Kidney (tissue), 19 donors: ENCODE data around the gene OPN1MW3. TPM values are rescaled to one million over a fixed set of nuclear protein-coding genes. Genes with fewer than 3 reads are reported as not detected.
"Not testable (repeated sequence)": the region's sequence is repeated elsewhere in the genome, so short reads cannot be mapped to it uniquely, and the experiment has no call there.

ENCODE experiments used
- DNase-seq, 5 donors: peaks; one replicate each; pipeline ENCODE4 v3.0.0-alpha.2; 2013 to 2020
- FAIRE-seq: peaks from 2 replicates; lab custom pipeline; 2012; peaks lifted over from hg19 to GRCh38; lab: Jason Lieb, UNC
- H3K27ac ChIP-seq, 2 donors: one replicate each; pipeline ENCODE4 v1.7.0; 2013; ENCODE audit warnings: low read depth in 2 of 2, low read length in 2 of 2, inconsistent platforms in 1 of 2
- H3K27me3 ChIP-seq: one replicate; pipeline ENCODE4 v1.7.1; 2013; ENCODE audit warnings: low read length, inconsistent platforms; ENCODE audit not compliant: control insufficient read depth, insufficient read depth
- H3K36me3 ChIP-seq, 3 donors: one replicate each; pipeline versions ENCODE4 v1.7.0 to v1.7.1; 2013; ENCODE audit warnings: low read length in 3 of 3, control low read depth in 1 of 3, inconsistent platforms in 1 of 3; ENCODE audit not compliant: insufficient read depth in 3 of 3, control insufficient read depth in 2 of 3
- H3K4me1 ChIP-seq, 3 donors: one replicate each; pipeline versions ENCODE4 v1.7.0 to v1.7.1; 2013; ENCODE audit warnings: low read length in 3 of 3, inconsistent platforms in 1 of 3, low read depth in 1 of 3; ENCODE audit not compliant: control insufficient read depth in 2 of 3, insufficient read depth in 2 of 3
- H3K4me3 ChIP-seq, 3 donors: one replicate each; pipeline versions ENCODE4 v1.7.0 to v1.8.1; 2013; ENCODE audit warnings: low read length in 3 of 3, control low read depth in 1 of 3, inconsistent platforms in 1 of 3
- H3K9ac ChIP-seq, 3 donors: one replicate each; pipeline versions ENCODE4 v1.7.0 to v1.7.1; 2013; ENCODE audit warnings: low read length in 3 of 3, control low read depth in 1 of 3, inconsistent platforms in 1 of 3
- H3K9me3 ChIP-seq, 3 donors: one replicate each; pipeline versions ENCODE4 v1.7.0 to v1.7.1; 2013; ENCODE audit warnings: low read length in 3 of 3, control low read depth in 1 of 3, inconsistent platforms in 1 of 3; ENCODE audit not compliant: control insufficient read depth in 2 of 3, insufficient read depth in 1 of 3
- intact Hi-C: fragments of 100-400 bp; cut with DNase I; formaldehyde crosslinking; loops from one replicate; pipeline ENCODE4 v1.11.1; 2022
- long read RNA-seq, 10 donors: library from polyadenylated mRNA in 1 of 10; unstranded in 1 of 10; transcript quantifications; one replicate each; pipeline ENCODE4 v2.0.0 and lab custom pipeline, GENCODE V29; 2021 to 2026
- polyA plus RNA-seq: library from polyadenylated mRNA; stranded (reverse); fragments of 350-450 nt; fragmentation: Illumina TruSeq; extraction: RNeasy Lipid Tissue Mini Kit (QIAGEN cat#74804); gene quantifications from one replicate; pipeline ENCODE4 v1.2.3, GENCODE V29; 2014; ENCODE audit warnings: low read depth, low replicate concordance; ENCODE audit not compliant: insufficient read depth
- total RNA-seq: library from RNA; stranded (reverse); fragmentation: NEBNext Ultra II Directional; extraction: Animal tissue kit (Norgen Biotek cat#: 25700); gene quantifications from one replicate; pipeline ENCODE4 v1.2.1, GENCODE V29; 2021
- donor health status: control.
- donor health status: control.
- donor health status: DM: yes; HTN: yes; CAD: no.
- donor health status: Normal renal cell carcinoma (clear cell type).

The OPN1MW3 gene
- total RNA-seq (not detected), polyA plus RNA-seq (not detected)
- long read RNA-seq, donor 1: 0 reads
- long read RNA-seq, donor 2: 0 reads
- long read RNA-seq, donor 3: 0 reads
- long read RNA-seq, donor 4: 0 reads
- long read RNA-seq, donor 5: 0 reads
- long read RNA-seq, donor 6: 0 reads
- long read RNA-seq, donor 7: 0 reads
- long read RNA-seq, donor 8: 0 reads
- long read RNA-seq, donor 9: 0 reads
- long read RNA-seq, donor 10: 0 reads

DNA sequence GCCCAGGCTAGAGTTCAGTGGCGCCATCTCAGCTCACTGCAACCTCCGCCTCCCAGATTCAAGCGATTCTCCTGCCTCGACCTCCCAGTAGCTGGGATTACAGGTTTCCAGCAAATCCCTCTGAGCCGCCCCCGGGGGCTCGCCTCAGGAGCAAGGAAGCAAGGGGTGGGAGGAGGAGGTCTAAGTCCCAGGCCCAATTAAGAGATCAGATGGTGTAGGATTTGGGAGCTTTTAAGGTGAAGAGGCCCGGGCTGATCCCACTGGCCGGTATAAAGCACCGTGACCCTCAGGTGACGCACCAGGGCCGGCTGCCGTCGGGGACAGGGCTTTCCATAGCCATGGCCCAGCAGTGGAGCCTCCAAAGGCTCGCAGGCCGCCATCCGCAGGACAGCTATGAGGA, at the start of gene OPN1MW3:
Gene OPN1MW3, plus strand, starts transcription at position 301 of the 400 bp plus-strand sequence. Its CDS starts 38 bp downstream, at position 339.
- H3K9ac ChIP-seq, H3K4me1 ChIP-seq, H3K36me3 ChIP-seq, H3K27ac ChIP-seq, DNase-seq, H3K4me3 ChIP-seq, FAIRE-seq, H3K9me3 ChIP-seq, intact Hi-C loops, H3K27me3 ChIP-seq: not testable (repeated sequence)

DNA sequence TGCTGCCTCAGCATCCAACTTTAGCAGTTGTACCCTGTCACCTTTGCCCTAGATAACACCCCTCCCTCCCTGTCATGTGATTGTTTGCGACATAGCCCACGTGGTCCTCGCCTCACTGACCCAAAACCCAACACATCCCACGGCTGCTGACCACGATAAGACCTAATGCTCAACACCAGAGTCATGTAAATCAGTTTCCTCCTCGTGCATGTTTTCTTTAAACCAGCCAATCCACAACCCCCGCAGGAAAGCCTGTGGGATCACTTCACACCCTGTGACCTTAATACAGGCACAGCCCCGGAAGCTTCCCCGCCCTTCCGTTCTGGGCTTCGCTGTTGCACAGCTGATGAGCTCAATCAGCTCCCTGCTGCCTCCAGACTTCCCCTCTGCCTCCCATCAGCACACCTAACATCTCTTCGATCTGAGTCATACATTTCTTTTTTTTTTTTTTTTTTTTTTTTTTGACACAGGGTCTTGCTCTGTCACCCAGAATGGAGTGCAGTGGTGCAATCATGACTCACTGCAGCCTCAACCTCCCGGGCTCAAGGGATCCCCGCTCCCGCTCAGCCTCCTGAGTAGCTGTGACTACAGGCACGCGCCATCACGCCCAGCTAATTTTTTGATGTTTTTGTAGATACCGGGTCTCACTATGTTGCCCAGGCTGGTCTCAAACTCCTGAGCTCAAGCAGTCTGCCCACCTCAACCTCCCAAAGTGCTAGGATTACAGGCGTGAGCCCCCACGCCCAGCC, 47.5 kb upstream of the OPN1MW3 start:
- H3K27ac ChIP-seq, H3K9ac ChIP-seq, intact Hi-C loops, H3K4me1 ChIP-seq, H3K36me3 ChIP-seq, DNase-seq, H3K27me3 ChIP-seq, FAIRE-seq, H3K4me3 ChIP-seq, H3K9me3 ChIP-seq: not testable (repeated sequence)

DNA sequence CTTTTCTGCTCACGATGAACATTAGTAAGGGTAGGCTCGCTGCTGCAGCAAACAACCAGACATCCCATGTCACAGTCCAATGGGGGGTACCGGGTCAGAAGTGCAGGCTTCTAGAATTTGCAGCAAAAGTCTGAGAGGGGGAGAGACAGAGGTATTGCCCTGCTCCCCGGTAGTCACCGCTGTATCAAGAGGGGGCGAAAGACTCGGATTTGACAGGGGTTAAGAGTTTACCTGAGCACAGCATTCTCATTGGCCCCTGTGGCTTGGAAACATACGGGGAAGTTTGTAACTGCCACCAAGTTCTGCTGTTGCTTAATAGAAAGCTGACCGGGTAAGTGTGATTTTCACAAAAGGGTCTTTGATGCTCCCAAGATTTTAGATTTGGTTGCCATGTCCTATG, 46.3 kb upstream of the OPN1MW3 start:
- H3K27ac ChIP-seq, intact Hi-C loops, H3K9me3 ChIP-seq, H3K4me3 ChIP-seq, H3K27me3 ChIP-seq, H3K4me1 ChIP-seq, FAIRE-seq, DNase-seq, H3K9ac ChIP-seq, H3K36me3 ChIP-seq: not testable (repeated sequence)

DNA sequence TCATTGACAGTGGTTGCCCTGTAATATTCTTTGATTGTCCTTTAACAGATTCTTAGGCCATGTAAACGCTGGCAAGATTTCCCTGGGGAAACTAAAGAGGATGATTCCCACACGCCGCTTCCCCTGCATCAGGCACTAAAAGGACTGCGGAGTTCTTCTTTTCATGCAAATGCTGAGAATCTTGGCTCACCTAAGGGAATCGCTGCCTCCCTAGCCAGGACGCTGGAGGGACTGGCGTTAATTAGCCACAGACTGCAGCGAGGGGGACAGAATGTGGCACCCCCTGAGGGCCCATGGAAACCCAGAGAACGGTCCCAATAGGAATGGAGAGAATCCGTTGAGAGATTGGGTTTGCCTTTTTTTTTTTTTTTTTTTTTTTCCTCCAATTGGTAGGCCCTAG, 45.9 kb upstream of the OPN1MW3 start:
- H3K4me3 ChIP-seq, H3K9me3 ChIP-seq, H3K4me1 ChIP-seq, H3K27ac ChIP-seq, intact Hi-C loops, H3K27me3 ChIP-seq, FAIRE-seq, H3K9ac ChIP-seq, H3K36me3 ChIP-seq, DNase-seq: not testable (repeated sequence)

DNA sequence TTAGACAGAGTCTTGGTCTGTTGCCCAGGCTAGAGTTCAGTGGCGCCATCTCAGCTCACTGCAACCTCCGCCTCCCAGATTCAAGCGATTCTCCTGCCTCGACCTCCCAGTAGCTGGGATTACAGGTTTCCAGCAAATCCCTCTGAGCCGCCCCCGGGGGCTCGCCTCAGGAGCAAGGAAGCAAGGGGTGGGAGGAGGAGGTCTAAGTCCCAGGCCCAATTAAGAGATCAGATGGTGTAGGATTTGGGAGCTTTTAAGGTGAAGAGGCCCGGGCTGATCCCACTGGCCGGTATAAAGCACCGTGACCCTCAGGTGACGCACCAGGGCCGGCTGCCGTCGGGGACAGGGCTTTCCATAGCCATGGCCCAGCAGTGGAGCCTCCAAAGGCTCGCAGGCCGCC, 37.9 kb upstream of the OPN1MW3 start, which contains the start of gene OPN1MW2:
Gene OPN1MW2, plus strand, starts transcription at position 301 of the 400 bp plus-strand sequence. Its CDS starts 60 bp downstream, at position 361.
- H3K27me3 ChIP-seq, H3K4me3 ChIP-seq, H3K4me1 ChIP-seq, H3K9ac ChIP-seq, H3K27ac ChIP-seq, H3K9me3 ChIP-seq, DNase-seq, intact Hi-C loops, FAIRE-seq, H3K36me3 ChIP-seq: not testable (repeated sequence)

DNA sequence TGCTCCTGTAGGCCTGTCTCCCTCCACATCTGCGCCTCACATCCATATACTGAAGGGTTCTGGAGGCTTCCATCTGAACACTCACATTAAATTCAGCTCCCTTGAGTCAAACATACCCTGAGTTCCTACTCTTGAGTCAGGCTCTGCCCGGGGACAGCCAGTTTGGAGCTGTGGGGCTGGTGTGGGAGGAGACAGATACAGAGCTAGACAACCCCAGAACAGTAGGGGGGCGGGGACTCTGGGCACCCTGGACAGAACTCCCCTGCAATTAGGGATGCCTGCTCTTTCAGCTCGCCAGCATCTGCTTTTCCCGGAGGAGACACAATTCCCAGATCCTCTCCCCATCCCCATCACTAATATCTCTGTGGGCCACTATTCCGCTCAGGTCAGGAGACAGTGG, 32.1 kb upstream of the OPN1MW3 start:
- H3K36me3 ChIP-seq, H3K27me3 ChIP-seq, FAIRE-seq, intact Hi-C loops, H3K4me3 ChIP-seq, H3K27ac ChIP-seq, H3K9me3 ChIP-seq, H3K4me1 ChIP-seq, DNase-seq, H3K9ac ChIP-seq: not testable (repeated sequence)

DNA sequence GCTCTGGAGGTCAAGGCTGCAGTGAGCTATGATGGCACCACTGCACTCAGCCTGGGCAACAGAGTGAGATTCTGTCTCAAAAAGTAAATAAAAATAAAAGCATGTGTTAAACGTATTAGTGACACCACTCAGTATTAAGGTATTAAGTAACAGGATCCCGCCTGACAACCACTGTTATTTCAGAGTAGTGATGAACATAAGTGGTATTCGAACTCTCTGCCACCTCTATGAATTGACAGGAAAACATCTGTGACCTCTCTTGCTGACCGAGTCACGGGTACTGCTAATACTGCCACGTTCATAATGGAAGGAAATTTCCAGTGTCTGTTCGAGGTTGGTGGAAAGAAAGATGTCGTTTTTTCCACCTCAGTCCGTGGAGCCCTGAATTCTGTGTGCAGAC, 30.7 kb upstream of the OPN1MW3 start:
- H3K4me3 ChIP-seq, H3K4me1 ChIP-seq, FAIRE-seq, H3K27ac ChIP-seq, H3K9me3 ChIP-seq, H3K9ac ChIP-seq, DNase-seq, H3K27me3 ChIP-seq, H3K36me3 ChIP-seq, intact Hi-C loops: not testable (repeated sequence)

DNA sequence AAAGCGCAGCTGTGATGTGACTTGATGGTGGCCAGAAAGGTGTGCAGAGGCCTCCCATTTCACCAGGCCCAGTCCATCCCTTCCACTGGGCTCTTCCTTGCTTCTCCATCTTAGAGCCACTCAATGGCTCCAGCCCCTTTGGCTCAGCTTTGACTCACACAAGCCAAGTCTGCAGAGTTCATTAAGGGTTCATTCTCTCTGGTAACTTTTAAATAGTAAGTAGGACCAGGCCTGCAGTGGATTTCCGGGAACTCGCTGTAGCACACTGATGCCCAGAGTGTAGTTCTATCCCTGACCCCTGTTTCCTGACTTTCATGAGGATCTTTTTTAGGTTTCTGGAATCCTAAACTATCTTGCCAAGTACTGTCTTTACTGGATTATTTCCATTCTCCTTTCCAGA, 25.9 kb upstream of the OPN1MW3 start:
- intact Hi-C loops, H3K4me1 ChIP-seq, H3K36me3 ChIP-seq, FAIRE-seq, DNase-seq, H3K9me3 ChIP-seq, H3K9ac ChIP-seq, H3K27me3 ChIP-seq, H3K4me3 ChIP-seq, H3K27ac ChIP-seq: not testable (repeated sequence)
